HG03025 (cell line): ENCODE measurements around the gene ARID3C.
A peak's percentile ranks its signal among the peaks of the same experiment; 100 is the strongest.
"Not testable (repeated sequence)": the region's sequence is repeated elsewhere in the genome, so short reads cannot be mapped to it uniquely, and the experiment has no call there.

Experiments used
- ATAC-seq: cut with Tn5 transposase; IDR thresholded peaks from one replicate; pipeline ENCODE4 v1.9.1; 2021; ENCODE audit warnings: mild to moderate bottlenecking, moderate library complexity; ENCODE audit not compliant: unreplicated experiment, low FRiP score

The ARID3C gene

GRCh38 chr9:34653151-34654072 is 24.5 kb upstream of the ARID3C start:
- no peak for ATAC-seq

GRCh38 chr9:34652602-34653000 is 23.7 kb upstream of the ARID3C start:
- no peak for ATAC-seq

GRCh38 chr9:34651876-34652601 is 23.2 kb upstream of the ARID3C start, which contains the start of gene IL11RA:
IL11RA (plus strand) TSS chr9:34652185; CDS start chr9:34655218, 3,033 bp downstream.
- no peak for ATAC-seq

- ATAC-seq, result no peak
Measured at GRCh38 chr9:34651321-34651720, 22.5 kb upstream of the ARID3C start.

GRCh38 chr9:34650816-34651215 is 21.9 kb upstream of the ARID3C start:
- ATAC-seq, result no peak

GRCh38 chr9:34648673-34649072 is 19.8 kb upstream of the ARID3C start:
- no peak for ATAC-seq

GRCh38 chr9:34647651-34648050 is 18.8 kb upstream of the ARID3C start:
- ATAC-seq, result no peak

- no peak for ATAC-seq
Measured at GRCh38 chr9:34647084-34647403, 18.2 kb upstream of the ARID3C start.

GRCh38 chr9:34646211-34647083 is 17.6 kb upstream of the ARID3C start, which contains the start of gene GALT:
GALT (plus strand) TSS chr9:34646675; CDS start chr9:34646705, 30 bp downstream.
- peak; percentile 81 for ATAC-seq

- no peak for ATAC-seq
Measured at GRCh38 chr9:34644766-34645314, 16.0 kb upstream of the ARID3C start.

GRCh38 chr9:34642679-34643078 is 13.8 kb upstream of the ARID3C start:
- no peak for ATAC-seq

- not testable (repeated sequence) for ATAC-seq
Measured at GRCh38 chr9:34639322-34639721, 10.5 kb upstream of the ARID3C start.

- ATAC-seq, result no peak
Measured at GRCh38 chr9:34638138-34638445, 9.2 kb upstream of the ARID3C start.

GRCh38 chr9:34637356-34638137 is 8.7 kb upstream of the ARID3C start, which contains the start of gene SIGMAR1:
SIGMAR1 (minus strand) TSS chr9:34637787; CDS start chr9:34637697, 90 bp downstream.
- ATAC-seq, result peak; percentile 81

GRCh38 chr9:34636791-34637355 is 8.0 kb upstream of the ARID3C start:
- peak; percentile 23 for ATAC-seq

- no peak for ATAC-seq
Measured at GRCh38 chr9:34635556-34635955, 6.7 kb upstream of the ARID3C start.

GRCh38 chr9:34634551-34635248 is 5.8 kb upstream of the ARID3C start:
- no peak for ATAC-seq

GRCh38 chr9:34633851-34634550 is 5.1 kb upstream of the ARID3C start:
- no peak for ATAC-seq
